Activated T-cell treated with anti-CD3 and anti-CD28 coated beads, Interleukin-2, amount 50 U/mL, for 72 hours (primary cell): ENCODE data around the gene CMKLR1. TPM values are rescaled to one million over a fixed set of nuclear protein-coding genes. Genes with fewer than 3 reads are reported as not detected.

Experiments
- ATAC-seq, 2 donors: fragments of 150-1000 bp; cut with Tn5 transposase; replicated peaks in 1 of 2; 2 replicates each; pipeline ENCODE4 v1.10.0; 2021; ENCODE audit warnings: moderate library complexity in 2 of 2, mild to moderate bottlenecking in 1 of 2
- DNase-seq, 2 donors: peaks; one replicate each; pipeline ENCODE4 v3.0.0; 2021 to 2022; ENCODE audit warnings: mixed read lengths in 1 of 2
- H3K27ac Mint-ChIP-seq: one replicate; pipeline ENCODE4 v1.8.0; 2022; ENCODE audit warnings: mild to moderate bottlenecking, moderate library complexity, mixed read lengths
- H3K27me3 Mint-ChIP-seq: one replicate; pipeline ENCODE4 v1.8.0; 2022; ENCODE audit warnings: low read depth, mixed read lengths
- H3K36me3 Mint-ChIP-seq, 2 donors: one replicate each; pipeline ENCODE4 v1.8.0; 2022; ENCODE audit warnings: mixed read lengths in 2 of 2, mild to moderate bottlenecking in 1 of 2; ENCODE audit not compliant: insufficient read depth in 2 of 2
- H3K4me1 Mint-ChIP-seq: one replicate; pipeline ENCODE4 v1.8.0; 2022; ENCODE audit warnings: low read depth, mixed read lengths
- H3K4me3 Mint-ChIP-seq, 2 donors: one replicate each; pipeline ENCODE4 v1.8.0; 2022; ENCODE audit warnings: mild to moderate bottlenecking in 2 of 2, mixed read lengths in 2 of 2, moderate library complexity in 2 of 2
- H3K9me3 Mint-ChIP-seq, 2 donors: one replicate each; pipeline ENCODE4 v1.8.0; 2022; ENCODE audit warnings: mixed read lengths in 2 of 2
- total RNA-seq, 2 donors: library from RNA; stranded (reverse); gene quantifications; one replicate each; pipeline ENCODE4 v1.2.3, GENCODE V29; 2022

Gene CMKLR1
- total RNA-seq, 2 donors from 2014 or later, result not detected

- Mint-ChIP-seq H3K4me3 (no peak overlapping the region), H3K36me3 (no peaks in the 10 kb centered on the region), H3K27ac (no peak overlapping the region), H3K4me1 (peaks cover 24% of the 10 kb centered on the region), H3K27me3 (no peaks in the 10 kb centered on the region), H3K9me3 (no peaks in the 10 kb centered on the region)
- ATAC-seq (no peak), DNase-seq (no peak)
Observed at GRCh38 chr12:108303703-108304102, 35.4 kb downstream of the CMKLR1 start.

- Mint-ChIP-seq H3K9me3 (no peaks in the 10 kb centered on the region), H3K27ac (no peak overlapping the region), H3K36me3 (no peaks in the 10 kb centered on the region), H3K4me1 (peaks cover 25% of the 10 kb centered on the region), H3K27me3 (no peaks in the 10 kb centered on the region), H3K4me3 (no peak overlapping the region)
- no peak for DNase-seq
- no peak for ATAC-seq
Observed at GRCh38 chr12:108302403-108303311, 36.5 kb downstream of the CMKLR1 start.

- peaks cover 19% of the 10 kb centered on the region for H3K4me1 Mint-ChIP-seq
Observed at GRCh38 chr12:108302016-108302402, 37.1 kb downstream of the CMKLR1 start.

GRCh38 chr12:108301346-108301745 lies 37.8 kb downstream of the CMKLR1 start:
- no peaks in the 10 kb centered on the region for H3K9me3 Mint-ChIP-seq
- ATAC-seq (no peak), DNase-seq (no peak)
- H3K27ac Mint-ChIP-seq, result no peak overlapping the region
- peaks cover 12% of the 10 kb centered on the region for H3K4me1 Mint-ChIP-seq
- no peak overlapping the region for H3K4me3 Mint-ChIP-seq
- H3K36me3 Mint-ChIP-seq, result no peaks in the 10 kb centered on the region
- H3K27me3 Mint-ChIP-seq, result no peaks in the 10 kb centered on the region

More at GRCh38 chr12:108302016-108302402, 37.1 kb downstream of the CMKLR1 start:
- H3K27me3 Mint-ChIP-seq, result no peaks in the 10 kb centered on the region
- no peak overlapping the region for H3K4me3 Mint-ChIP-seq
- H3K27ac Mint-ChIP-seq, result no peak overlapping the region
- DNase-seq (no peak), ATAC-seq (no peak)
- no peaks in the 10 kb centered on the region for H3K36me3 Mint-ChIP-seq
- no peaks in the 10 kb centered on the region for H3K9me3 Mint-ChIP-seq

- no peak overlapping the region for H3K27ac Mint-ChIP-seq
- no peaks in the 10 kb centered on the region for H3K27me3 Mint-ChIP-seq
Observed at GRCh38 chr12:108299980-108300696, 39.0 kb downstream of the CMKLR1 start.

GRCh38 chr12:108299516-108299915 lies 39.6 kb downstream of the CMKLR1 start:
- H3K36me3 Mint-ChIP-seq, result no peaks in the 10 kb centered on the region
- no peaks in the 10 kb centered on the region for H3K27me3 Mint-ChIP-seq
- DNase-seq, result no peak
- no peak for ATAC-seq
- H3K4me3 Mint-ChIP-seq, result no peak overlapping the region
- H3K9me3 Mint-ChIP-seq, result no peaks in the 10 kb centered on the region
- no peak overlapping the region for H3K27ac Mint-ChIP-seq
- H3K4me1 Mint-ChIP-seq, result peaks cover 6% of the 10 kb centered on the region

More at GRCh38 chr12:108299980-108300696, 39.0 kb downstream of the CMKLR1 start:
- Mint-ChIP-seq H3K4me1 (peaks cover 6% of the 10 kb centered on the region), H3K9me3 (no peaks in the 10 kb centered on the region), H3K36me3 (no peaks in the 10 kb centered on the region), H3K4me3 (no peak overlapping the region)
- DNase-seq, result no peak
- no peak for ATAC-seq

GRCh38 chr12:108298761-108299275 lies 40.3 kb downstream of the CMKLR1 start:
- Mint-ChIP-seq H3K9me3 (no peaks in the 10 kb centered on the region), H3K4me3 (no peak overlapping the region), H3K27me3 (no peaks in the 10 kb centered on the region), H3K27ac (no peak overlapping the region), H3K36me3 (no peaks in the 10 kb centered on the region), H3K4me1 (peaks cover 6% of the 10 kb centered on the region)
- no peak for DNase-seq
- no peak for ATAC-seq

GRCh38 chr12:108297895-108298760 lies 41.0 kb downstream of the CMKLR1 start:
- Mint-ChIP-seq H3K4me3 (peak overlapping the region in 1 of 2 donors; percentile 22), H3K27ac (peak overlapping the region; percentile 55), H3K27me3 (no peaks in the 10 kb centered on the region), H3K4me1 (peaks cover 6% of the 10 kb centered on the region), H3K36me3 (no peaks in the 10 kb centered on the region), H3K9me3 (no peaks in the 10 kb centered on the region)
- DNase-seq (peak in 1 of 2 donors; percentile 8), ATAC-seq (peak; percentile 64 to 89)

GRCh38 chr12:108297424-108297823 lies 41.7 kb downstream of the CMKLR1 start:
- H3K36me3 Mint-ChIP-seq, result no peaks in the 10 kb centered on the region
- H3K27ac Mint-ChIP-seq, result no peak overlapping the region
- ATAC-seq, result no peak
- H3K9me3 Mint-ChIP-seq, result no peaks in the 10 kb centered on the region
- no peak overlapping the region for H3K4me3 Mint-ChIP-seq
- no peak for DNase-seq
- H3K27me3 Mint-ChIP-seq, result no peaks in the 10 kb centered on the region
- H3K4me1 Mint-ChIP-seq, result peaks cover 6% of the 10 kb centered on the region

- ATAC-seq (no peak), DNase-seq (no peak)
- H3K4me1 Mint-ChIP-seq, result peaks cover 6% of the 10 kb centered on the region
- H3K4me3 Mint-ChIP-seq, result no peak overlapping the region
- H3K27ac Mint-ChIP-seq, result no peak overlapping the region
- H3K9me3 Mint-ChIP-seq, result no peaks in the 10 kb centered on the region
- H3K27me3 Mint-ChIP-seq, result no peaks in the 10 kb centered on the region
- H3K36me3 Mint-ChIP-seq, result no peaks in the 10 kb centered on the region
Observed at GRCh38 chr12:108296945-108297344, 42.2 kb downstream of the CMKLR1 start.

GRCh38 chr12:108295641-108296040 lies 43.5 kb downstream of the CMKLR1 start:
- Mint-ChIP-seq H3K4me3 (no peak overlapping the region), H3K27ac (no peak overlapping the region), H3K36me3 (no peaks in the 10 kb centered on the region), H3K9me3 (no peaks in the 10 kb centered on the region), H3K4me1 (peaks cover 6% of the 10 kb centered on the region), H3K27me3 (no peaks in the 10 kb centered on the region)
- ATAC-seq (no peak), DNase-seq (no peak)

GRCh38 chr12:108289350-108290161 lies 49.6 kb downstream of the CMKLR1 start:
- H3K4me1 Mint-ChIP-seq, result no peaks in the 10 kb centered on the region
- peaks cover 0 to 2% of the 10 kb centered on the region in 2 donors for H3K9me3 Mint-ChIP-seq
- no peaks in the 10 kb centered on the region for H3K27me3 Mint-ChIP-seq
- H3K36me3 Mint-ChIP-seq, result no peaks in the 10 kb centered on the region
- ATAC-seq (no peak), DNase-seq (no peak)
- H3K27ac Mint-ChIP-seq, result no peak overlapping the region
- H3K4me3 Mint-ChIP-seq, result no peak overlapping the region
